Stimulated activated CD4-positive, alpha-beta T cell treated with anti-CD3 and anti-CD28 coated beads, Interleukin-12 subunit alpha, Interleukin-12 subunit beta, amount 100 ng/mL, for 24 hours (primary cell): Measurements from ENCODE around the gene ASB16.
A peak's percentile ranks its signal among the peaks of the same experiment; 100 is the strongest.

ENCODE experiments used
- DNase-seq, 2 experiments: peaks; one replicate each; pipeline ENCODE4 v3.0.0-alpha.2; 2020; ENCODE audit warnings: low read depth in 2 of 2

ASB16 gene

GRCh38 chr17:44222112-44222869, 51.8 kb downstream of the ASB16 start:
- peak in 1 of 2 experiments; percentile 53 for DNase-seq

GRCh38 chr17:44223541-44224071, 53.1 kb downstream of the ASB16 start:
- DNase-seq = no peak
